ENCODE data around the gene TRMT1L.

TRMT1L gene

DNA sequence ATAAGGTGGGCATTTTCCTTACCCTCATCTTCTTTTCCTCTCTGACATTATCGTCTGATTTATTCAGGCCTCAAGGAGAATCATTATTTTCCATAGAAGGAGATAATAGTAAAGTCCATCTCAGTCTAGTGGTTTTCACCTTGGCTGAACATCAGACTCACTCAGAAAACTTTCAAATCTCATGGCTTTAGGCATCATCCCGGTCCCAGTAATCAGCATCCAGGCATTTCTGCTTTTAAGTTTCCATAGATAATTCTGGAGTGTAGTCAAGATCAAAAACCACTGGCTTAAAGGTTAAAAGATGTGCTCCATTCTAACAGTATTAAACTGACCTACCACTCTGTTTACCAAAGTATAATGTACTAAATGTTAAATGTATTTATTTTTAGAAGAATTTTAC is 62.0 kb downstream of the TRMT1L start:
- TF ChIP-seq, protein P1, sequence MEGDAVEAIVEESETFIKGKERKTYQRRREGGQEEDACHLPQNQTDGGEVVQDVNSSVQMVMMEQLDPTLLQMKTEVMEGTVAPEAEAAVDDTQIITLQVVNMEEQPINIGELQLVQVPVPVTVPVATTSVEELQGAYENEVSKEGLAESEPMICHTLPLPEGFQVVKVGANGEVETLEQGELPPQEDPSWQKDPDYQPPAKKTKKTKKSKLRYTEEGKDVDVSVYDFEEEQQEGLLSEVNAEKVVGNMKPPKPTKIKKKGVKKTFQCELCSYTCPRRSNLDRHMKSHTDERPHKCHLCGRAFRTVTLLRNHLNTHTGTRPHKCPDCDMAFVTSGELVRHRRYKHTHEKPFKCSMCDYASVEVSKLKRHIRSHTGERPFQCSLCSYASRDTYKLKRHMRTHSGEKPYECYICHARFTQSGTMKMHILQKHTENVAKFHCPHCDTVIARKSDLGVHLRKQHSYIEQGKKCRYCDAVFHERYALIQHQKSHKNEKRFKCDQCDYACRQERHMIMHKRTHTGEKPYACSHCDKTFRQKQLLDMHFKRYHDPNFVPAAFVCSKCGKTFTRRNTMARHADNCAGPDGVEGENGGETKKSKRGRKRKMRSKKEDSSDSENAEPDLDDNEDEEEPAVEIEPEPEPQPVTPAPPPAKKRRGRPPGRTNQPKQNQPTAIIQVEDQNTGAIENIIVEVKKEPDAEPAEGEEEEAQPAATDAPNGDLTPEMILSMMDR (conservative IDR thresholded peaks at IDR 0.05; ENCODE audit: low read depth, low read length): no peak
- no peak for DNase-seq (ENCODE audit: low read depth)
- no peak overlapping the region for H3K4me3 ChIP-seq (ENCODE audit: low read length)

DNA sequence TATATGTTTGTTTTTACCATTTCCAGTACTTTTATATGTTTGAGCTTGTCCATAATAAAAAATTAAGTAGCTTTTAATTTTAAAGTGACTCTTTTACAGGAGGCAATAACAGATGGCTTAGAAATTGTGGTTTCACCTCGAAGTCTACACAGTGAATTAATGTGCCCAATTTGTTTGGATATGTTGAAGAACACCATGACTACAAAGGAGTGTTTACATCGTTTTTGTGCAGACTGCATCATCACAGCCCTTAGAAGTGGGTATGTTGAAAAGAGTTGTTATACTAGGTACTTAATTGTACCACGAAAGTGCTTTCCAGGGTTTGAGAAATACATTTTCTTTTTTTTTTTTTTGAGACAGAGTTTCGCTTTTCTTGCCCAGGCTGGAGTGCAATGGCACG is 65.3 kb downstream of the TRMT1L start:
- DNase-seq (ENCODE audit: low read depth): no peak
- TF ChIP-seq, protein P1 (conservative IDR thresholded peaks at IDR 0.05; ENCODE audit: low read depth, low read length): no peak
- no peak overlapping the region for H3K4me3 ChIP-seq (ENCODE audit: low read length)

DNA sequence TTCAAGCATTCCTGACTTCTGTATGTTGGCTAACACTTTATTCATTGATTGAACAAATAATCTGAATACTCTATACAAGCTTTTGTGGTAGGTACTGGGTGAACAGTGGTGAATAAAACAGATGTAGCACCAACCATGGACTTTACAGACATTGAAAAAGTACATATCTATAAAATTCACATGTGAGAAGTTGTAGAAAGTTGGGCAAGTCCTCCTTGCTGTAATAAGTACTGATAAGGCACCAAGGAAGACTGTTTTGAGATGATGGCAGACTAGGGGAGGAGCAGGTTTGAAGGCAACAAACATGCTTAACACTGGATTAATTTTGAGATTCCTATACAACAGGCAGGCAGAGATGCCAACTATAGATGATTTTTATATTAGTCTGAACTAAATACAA is 69.0 kb downstream of the TRMT1L start:
- TF ChIP-seq, protein P1 (conservative IDR thresholded peaks at IDR 0.05; ENCODE audit: low read depth, low read length): no peak
- DNase-seq (ENCODE audit: low read depth): no peak
- H3K4me3 ChIP-seq (ENCODE audit: low read length): no peak overlapping the region

DNA sequence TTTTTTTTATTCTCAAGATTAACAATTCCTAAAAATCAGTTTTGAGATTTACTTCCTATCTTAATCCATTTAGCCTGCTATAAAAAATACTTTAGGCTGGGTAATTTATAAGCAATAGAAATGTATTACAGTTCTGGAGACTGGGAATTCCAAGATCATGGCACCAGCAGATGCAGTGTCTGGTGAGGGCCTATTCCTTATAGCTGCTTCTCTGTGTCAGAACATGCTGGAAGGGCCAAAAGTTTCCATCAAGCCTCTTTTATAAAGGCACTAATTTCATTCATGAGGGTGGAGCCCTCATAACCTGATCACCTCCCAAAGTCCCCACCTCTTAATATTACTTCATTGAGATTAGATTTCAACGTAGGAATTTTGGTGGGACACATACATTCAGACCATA is 69.7 kb downstream of the TRMT1L start:
- TF ChIP-seq, protein P1 (conservative IDR thresholded peaks at IDR 0.05; ENCODE audit: low read depth, low read length): no peak
- H3K4me3 ChIP-seq (ENCODE audit: low read length): no peak overlapping the region
- no peak for DNase-seq (ENCODE audit: low read depth)

DNA sequence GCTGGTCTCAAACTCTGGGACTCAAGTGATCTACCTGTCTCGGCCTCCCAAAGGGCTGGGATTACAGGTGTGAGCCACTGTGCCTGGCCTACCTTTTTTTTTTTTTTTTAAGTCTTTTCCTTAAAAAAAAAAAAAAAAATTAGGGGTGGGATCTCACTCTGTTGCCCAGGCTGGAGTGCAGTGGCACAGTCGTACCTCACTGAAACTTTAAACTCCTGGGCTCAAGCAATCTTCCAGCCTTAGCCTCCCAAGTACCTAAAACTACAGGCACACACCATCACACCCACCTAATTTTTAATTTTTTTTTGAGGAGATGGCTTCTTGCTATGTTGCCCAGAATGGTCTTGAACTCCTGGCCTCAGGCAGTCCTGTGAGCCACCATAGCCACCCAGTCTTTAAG is 72.9 kb downstream of the TRMT1L start:
- DNase-seq (ENCODE audit: low read depth): no peak
- TF ChIP-seq, protein P1 (conservative IDR thresholded peaks at IDR 0.05; ENCODE audit: low read depth, low read length): no peak
- no peak overlapping the region for H3K4me3 ChIP-seq (ENCODE audit: low read length)

DNA sequence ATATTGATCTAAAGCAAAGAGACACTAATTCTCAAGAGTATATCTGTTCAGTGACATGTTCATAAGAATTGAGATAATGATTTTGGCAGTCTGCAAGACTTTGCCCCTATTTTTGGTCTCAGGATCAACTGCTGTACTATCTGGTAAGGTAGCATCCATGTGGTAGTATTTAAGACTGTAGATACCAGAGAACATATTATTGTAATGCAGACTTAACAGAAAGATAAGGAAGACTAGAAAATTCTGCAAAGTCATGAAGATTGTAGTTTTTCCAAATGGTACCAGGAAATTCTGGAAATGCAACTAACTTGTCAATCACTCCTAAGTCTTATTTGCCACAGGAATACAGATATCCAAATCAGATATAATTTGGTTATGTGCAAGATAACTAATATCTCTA is 76.3 kb downstream of the TRMT1L start:
- TF ChIP-seq, protein P1 (conservative IDR thresholded peaks at IDR 0.05; ENCODE audit: low read depth, low read length): no peak
- DNase-seq (ENCODE audit: low read depth): no peak
- no peak overlapping the region for H3K4me3 ChIP-seq (ENCODE audit: low read length)

DNA sequence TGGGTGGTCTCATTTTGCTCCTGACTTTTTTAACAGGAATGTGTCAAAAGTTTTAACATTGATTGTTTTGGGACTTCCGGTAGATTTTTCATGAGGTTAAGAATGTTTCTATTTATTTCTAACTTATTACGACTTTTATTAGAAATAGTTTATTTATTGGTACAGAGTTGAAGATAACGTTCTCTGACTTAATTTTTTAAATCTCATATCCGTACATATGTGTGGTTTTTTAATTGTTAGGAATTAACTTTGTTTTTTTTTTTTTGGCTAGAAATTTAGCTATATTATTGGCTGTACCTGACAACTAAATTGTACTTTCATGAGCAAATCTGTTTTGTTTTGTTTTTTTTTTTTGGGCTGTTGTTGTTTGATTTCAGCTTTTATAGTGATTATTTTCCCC is 79.4 kb downstream of the TRMT1L start:
- H3K4me3 ChIP-seq (ENCODE audit: low read length): no peak overlapping the region
- TF ChIP-seq, protein P1 (conservative IDR thresholded peaks at IDR 0.05; ENCODE audit: low read depth, low read length): no peak
- no peak for DNase-seq (ENCODE audit: low read depth)
